ENCODE results near the gene RBM6.

RBM6 gene

GRCh38 chr3:49906073-49906743, 33.7 kb upstream of the RBM6 start:
- H3K9me3 Mint-ChIP-seq = no peaks in the 10 kb centered on the region
- H3K4me1 Mint-ChIP-seq = peaks cover 16% of the 10 kb centered on the region
- peaks cover 10% of the 10 kb centered on the region for H3K36me3 Mint-ChIP-seq (ENCODE audit: low read depth)
- peak; percentile 49 for DNase-seq
- no peak overlapping the region for H3K27ac Mint-ChIP-seq
- TF ChIP-seq CTCF (IDR thresholded peaks at IDR 0.05) = peak; percentile 55
- H3K4me3 Mint-ChIP-seq = no peak overlapping the region
- peaks cover 33% of the 10 kb centered on the region for H3K27me3 Mint-ChIP-seq (ENCODE audit: low read depth, poor library complexity)

- H3K4me1 Mint-ChIP-seq = peaks cover 16% of the 10 kb centered on the region
- H3K36me3 Mint-ChIP-seq (ENCODE audit: low read depth) = peaks cover 10% of the 10 kb centered on the region
- peaks cover 42% of the 10 kb centered on the region for H3K27me3 Mint-ChIP-seq (ENCODE audit: low read depth, poor library complexity)
- no peak for TF ChIP-seq CTCF (IDR thresholded peaks at IDR 0.05)
- H3K4me3 Mint-ChIP-seq = no peak overlapping the region
- H3K27ac Mint-ChIP-seq = no peak overlapping the region
- no peak for DNase-seq
- H3K9me3 Mint-ChIP-seq = no peaks in the 10 kb centered on the region
Measured at GRCh38 chr3:49908373-49909199, 31.4 kb upstream of the RBM6 start.

- H3K4me1 Mint-ChIP-seq = peaks cover 11% of the 10 kb centered on the region
- DNase-seq = peak; percentile 54
- no peak overlapping the region for H3K27ac Mint-ChIP-seq
- peak; percentile 18 for TF ChIP-seq CTCF (IDR thresholded peaks at IDR 0.05)
- peak overlapping the region; percentile 60 for H3K4me3 Mint-ChIP-seq
- H3K36me3 Mint-ChIP-seq (ENCODE audit: low read depth) = peaks cover 10% of the 10 kb centered on the region
- H3K9me3 Mint-ChIP-seq = no peaks in the 10 kb centered on the region
- peaks cover 48% of the 10 kb centered on the region for H3K27me3 Mint-ChIP-seq (ENCODE audit: low read depth, poor library complexity)
Measured at GRCh38 chr3:49910409-49911123, 29.4 kb upstream of the RBM6 start.

GRCh38 chr3:49911124-49911420, 28.9 kb upstream of the RBM6 start:
- H3K4me3 Mint-ChIP-seq = no peak overlapping the region
- DNase-seq = no peak
- H3K27ac Mint-ChIP-seq = no peak overlapping the region
- no peaks in the 10 kb centered on the region for H3K9me3 Mint-ChIP-seq
- H3K4me1 Mint-ChIP-seq = peaks cover 6% of the 10 kb centered on the region
- peaks cover 10% of the 10 kb centered on the region for H3K36me3 Mint-ChIP-seq (ENCODE audit: low read depth)
- peaks cover 46% of the 10 kb centered on the region for H3K27me3 Mint-ChIP-seq (ENCODE audit: low read depth, poor library complexity)
- TF ChIP-seq CTCF (IDR thresholded peaks at IDR 0.05) = no peak

- Mint-ChIP-seq H3K9me3 (no peaks in the 10 kb centered on the region), H3K36me3 (ENCODE audit: low read depth) (peaks cover 10% of the 10 kb centered on the region), H3K4me1 (peaks cover 4% of the 10 kb centered on the region), H3K27ac (no peak overlapping the region), H3K4me3 (no peak overlapping the region), H3K27me3 (ENCODE audit: low read depth, poor library complexity) (peaks cover 45% of the 10 kb centered on the region)
- TF ChIP-seq CTCF (IDR thresholded peaks at IDR 0.05) = no peak
- DNase-seq = no peak
Measured at GRCh38 chr3:49911611-49912010, 28.3 kb upstream of the RBM6 start.

All from nephron progenitor cell (in vitro differentiated cells).